Endodermal cell (in vitro differentiated cells): ENCODE measurements around the gene PITPNM1. TPM values are rescaled to one million over a fixed set of nuclear protein-coding genes. Genes with fewer than 3 reads are reported as not detected.

Source experiments
- DNase-seq: peaks from one replicate; pipeline ENCODE4 v3.0.0-alpha.2; 2017
- H3K27ac ChIP-seq: 2 replicates; pipeline ENCODE4 v1.5.1; 2013; ENCODE audit warnings: mild to moderate bottlenecking, low read depth, low read length, moderate library complexity
- H3K27me3 ChIP-seq: 2 replicates; pipeline ENCODE4 v1.6.1; 2013; ENCODE audit warnings: mild to moderate bottlenecking, low read length, moderate library complexity; ENCODE audit not compliant: insufficient read depth, control insufficient read depth, poor library complexity, severe bottlenecking
- H3K36me3 ChIP-seq: 2 replicates; pipeline ENCODE4 v1.7.0; 2013; ENCODE audit warnings: mild to moderate bottlenecking, low read length, moderate library complexity; ENCODE audit not compliant: control insufficient read depth, insufficient read depth
- H3K4me1 ChIP-seq: one replicate; pipeline ENCODE4 v1.7.0; 2013; ENCODE audit warnings: low read length; ENCODE audit not compliant: control insufficient read depth, insufficient read depth
- H3K4me3 ChIP-seq: 2 replicates; pipeline ENCODE4 v1.5.1; 2013; ENCODE audit warnings: mild to moderate bottlenecking, low read length, moderate library complexity
- H3K9ac ChIP-seq: 2 replicates; pipeline ENCODE4 v1.6.1; 2013; ENCODE audit warnings: mild to moderate bottlenecking, low read length, moderate library complexity; ENCODE audit not compliant: poor library complexity, severe bottlenecking; ENCODE audit errors: extremely low read depth
- H3K9me3 ChIP-seq: 2 replicates; pipeline ENCODE4 v1.6.1; 2013; ENCODE audit warnings: mild to moderate bottlenecking, low read length, moderate library complexity; ENCODE audit not compliant: control insufficient read depth
- H3K27ac Mint-ChIP-seq: 2 replicates; pipeline ENCODE4 v1.8.0; 2020; ENCODE audit warnings: mixed read lengths
- H3K27me3 Mint-ChIP-seq: 2 replicates; pipeline ENCODE4 v1.8.0; 2021; ENCODE audit warnings: mild to moderate bottlenecking, mixed read lengths; ENCODE audit not compliant: insufficient read depth
- H3K36me3 Mint-ChIP-seq: 2 replicates; pipeline ENCODE4 v1.8.0; 2020; ENCODE audit warnings: low read depth, mixed read lengths
- H3K4me1 Mint-ChIP-seq: 2 replicates; pipeline ENCODE4 v1.8.0; 2020; ENCODE audit warnings: mixed read lengths
- H3K4me3 Mint-ChIP-seq: 2 replicates; pipeline ENCODE4 v1.8.0; 2020; ENCODE audit warnings: mild to moderate bottlenecking, moderate library complexity, mixed read lengths
- H3K9me3 Mint-ChIP-seq: 2 replicates; pipeline ENCODE4 v1.8.0; 2020; ENCODE audit warnings: mild to moderate bottlenecking, mixed read lengths
- WGBS, 2 experiments: methylation state at CpG; one replicate each; pipeline versions ENCODE4 v1.1.5 to v1.1.7; 2013; ENCODE audit warnings: missing lambda C conversion rate in 2 of 2, mixed read lengths in 1 of 2; ENCODE audit not compliant: insufficient coverage in 1 of 2, insufficient read length in 1 of 2; 5-methylcytosine and 5-hydroxymethylcytosine counted together
- total RNA-seq, 2 donors: library from RNA; stranded (reverse); fragmentation: NEBNext Ultra II Directional in 1 of 2; extraction: Animal tissue kit (Norgen Biotek cat#: 25700) in 1 of 2; gene quantifications; 2 replicates in 1 of 2; 3 replicates in 1 of 2; pipeline ENCODE4 v1.2.1, GENCODE V29; 2021
- TF ChIP-seq, protein P1 (sequence below): fragments of 200-600 bp; sonication (generic); conservative IDR thresholded peaks from 2 replicates; pipeline ENCODE4 v1.5.0; 2021; ENCODE audit warnings: antibody characterized with exemption, mild to moderate bottlenecking

PITPNM1 gene
- total RNA-seq, 2 donors from 2014 or later: 94.6 to 104 TPM

DNA sequence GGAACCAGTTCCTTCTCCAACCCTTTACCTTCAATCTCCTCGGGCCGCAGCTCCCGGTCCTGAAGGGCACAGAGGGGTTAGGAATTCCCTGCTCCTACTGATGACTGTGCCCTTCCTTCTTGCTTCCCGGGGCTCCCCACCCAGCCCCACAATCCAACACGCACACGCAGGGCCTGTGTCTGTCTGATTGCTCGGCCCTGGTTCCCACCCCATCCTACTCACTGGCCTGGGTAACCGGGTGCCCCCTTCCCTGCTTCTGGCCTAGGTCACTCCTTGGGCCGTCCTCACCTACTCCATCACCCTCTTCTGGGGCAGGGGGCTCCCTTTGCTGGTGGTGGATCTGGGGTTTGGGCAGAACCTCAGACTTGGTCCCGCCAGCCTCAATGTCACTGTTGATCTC, 16.8 kb upstream of the PITPNM1 start:
- Histone ChIP-seq H3K4me1 (no peaks in the 10 kb centered on the region), H3K36me3 (no peaks in the 10 kb centered on the region), H3K4me3 (no peak overlapping the region), H3K9me3 (no peaks in the 10 kb centered on the region), H3K27me3 (no peaks in the 10 kb centered on the region), H3K27ac (no peak overlapping the region), H3K9ac (no peak overlapping the region)
- Mint-ChIP-seq H3K9me3 (peaks cover 2% of the 10 kb centered on the region), H3K4me1 (no peaks in the 10 kb centered on the region), H3K4me3 (no peak overlapping the region), H3K36me3 (no peaks in the 10 kb centered on the region), H3K27me3 (peaks cover 7% of the 10 kb centered on the region), H3K27ac (no peak overlapping the region)
- DNase-seq: no peak
- 87 to 90% methylated on average over 3 to 10 of the region's 10 CpGs for WGBS, 2 experiments
- TF ChIP-seq, protein P1, sequence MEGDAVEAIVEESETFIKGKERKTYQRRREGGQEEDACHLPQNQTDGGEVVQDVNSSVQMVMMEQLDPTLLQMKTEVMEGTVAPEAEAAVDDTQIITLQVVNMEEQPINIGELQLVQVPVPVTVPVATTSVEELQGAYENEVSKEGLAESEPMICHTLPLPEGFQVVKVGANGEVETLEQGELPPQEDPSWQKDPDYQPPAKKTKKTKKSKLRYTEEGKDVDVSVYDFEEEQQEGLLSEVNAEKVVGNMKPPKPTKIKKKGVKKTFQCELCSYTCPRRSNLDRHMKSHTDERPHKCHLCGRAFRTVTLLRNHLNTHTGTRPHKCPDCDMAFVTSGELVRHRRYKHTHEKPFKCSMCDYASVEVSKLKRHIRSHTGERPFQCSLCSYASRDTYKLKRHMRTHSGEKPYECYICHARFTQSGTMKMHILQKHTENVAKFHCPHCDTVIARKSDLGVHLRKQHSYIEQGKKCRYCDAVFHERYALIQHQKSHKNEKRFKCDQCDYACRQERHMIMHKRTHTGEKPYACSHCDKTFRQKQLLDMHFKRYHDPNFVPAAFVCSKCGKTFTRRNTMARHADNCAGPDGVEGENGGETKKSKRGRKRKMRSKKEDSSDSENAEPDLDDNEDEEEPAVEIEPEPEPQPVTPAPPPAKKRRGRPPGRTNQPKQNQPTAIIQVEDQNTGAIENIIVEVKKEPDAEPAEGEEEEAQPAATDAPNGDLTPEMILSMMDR: no peak

DNA sequence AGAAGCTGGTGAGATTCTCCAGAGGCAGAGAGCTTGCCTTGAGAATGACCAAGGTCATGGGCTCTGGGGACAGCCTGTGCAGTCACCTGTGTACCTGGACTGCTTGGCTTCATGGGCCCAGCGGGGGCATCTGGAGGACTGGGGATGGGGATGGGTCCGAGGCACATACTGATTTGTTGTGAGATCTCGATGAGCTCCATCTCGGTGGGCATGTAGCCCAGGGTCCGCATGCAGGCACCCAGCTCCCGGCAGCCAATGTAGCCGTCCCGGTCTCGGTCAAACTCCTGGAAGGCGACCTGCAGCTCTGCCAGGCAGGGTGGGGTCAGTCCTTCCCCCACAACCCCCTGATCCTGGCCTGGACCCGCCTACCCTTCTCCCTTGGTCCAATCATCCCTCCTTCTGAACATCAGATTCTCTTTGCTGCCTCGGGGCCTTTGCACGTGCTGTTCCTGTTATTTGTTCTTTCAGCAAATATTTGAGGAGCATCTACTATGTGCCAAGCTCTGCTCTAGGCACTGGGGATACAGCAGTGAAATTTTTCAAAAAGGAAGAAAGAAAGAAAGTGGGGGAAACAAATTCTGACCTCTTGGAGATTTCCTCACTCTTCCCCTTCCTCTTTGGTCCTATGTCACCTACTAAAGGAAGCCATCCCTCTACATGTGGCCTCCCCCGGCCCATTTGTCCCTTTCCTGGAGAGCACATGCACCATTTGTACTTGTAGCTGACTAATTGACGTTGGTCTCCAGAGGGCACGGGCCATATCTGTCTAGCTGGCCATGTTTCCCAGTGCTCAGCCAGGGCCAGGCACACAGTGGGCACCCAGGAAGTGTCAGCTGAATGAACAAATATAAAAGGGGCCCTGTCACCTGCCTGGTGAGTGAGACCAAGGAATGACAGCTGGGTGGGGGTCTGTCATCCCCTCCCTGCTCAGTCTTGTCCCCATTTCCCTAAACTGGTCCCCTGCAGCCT, 16.0 kb upstream of the PITPNM1 start:
- Mint-ChIP-seq H3K36me3 (no peaks in the 10 kb centered on the region), H3K27ac (no peak overlapping the region), H3K4me1 (no peaks in the 10 kb centered on the region), H3K27me3 (peaks cover 7% of the 10 kb centered on the region), H3K4me3 (no peak overlapping the region), H3K9me3 (no peaks in the 10 kb centered on the region)
- Histone ChIP-seq H3K9ac (no peak overlapping the region), H3K27ac (no peak overlapping the region), H3K27me3 (no peaks in the 10 kb centered on the region), H3K4me1 (no peaks in the 10 kb centered on the region), H3K36me3 (no peaks in the 10 kb centered on the region), H3K9me3 (no peaks in the 10 kb centered on the region), H3K4me3 (no peak overlapping the region)
- WGBS, 2 experiments: 87 to 92% methylated on average over 14 to 16 of the region's 16 CpGs
- DNase-seq: no peak
- TF ChIP-seq, protein P1: no peak

DNA sequence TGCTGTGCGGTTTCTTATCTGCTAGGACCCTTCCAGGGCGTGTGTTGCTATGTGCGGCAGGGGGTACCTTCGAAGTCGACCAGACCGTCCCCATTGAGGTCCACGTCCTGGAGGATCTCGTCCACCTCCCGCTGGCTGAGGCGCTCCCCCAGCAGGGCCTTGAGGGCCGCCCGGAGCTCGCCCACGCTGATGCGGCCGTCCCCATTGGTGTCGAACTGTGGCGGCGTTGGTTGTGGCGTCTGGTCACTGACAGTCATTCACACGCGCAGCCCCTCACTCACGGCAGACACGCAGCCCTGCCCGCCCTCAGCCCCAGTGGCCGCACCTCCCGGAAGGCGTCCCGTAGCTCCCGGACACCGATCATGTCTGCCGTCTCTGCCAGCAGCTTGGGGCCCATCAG, 14.6 kb upstream of the PITPNM1 start:
- peaks cover 10% of the 10 kb centered on the region for H3K27me3 Mint-ChIP-seq
- Histone ChIP-seq H3K9ac (no peak overlapping the region), H3K27ac (no peak overlapping the region), H3K4me1 (no peaks in the 10 kb centered on the region), H3K36me3 (no peaks in the 10 kb centered on the region), H3K4me3 (no peak overlapping the region), H3K27me3 (peaks cover 1% of the 10 kb centered on the region), H3K9me3 (no peaks in the 10 kb centered on the region)
- no peak overlapping the region for H3K4me3 Mint-ChIP-seq
- H3K4me1 Mint-ChIP-seq: no peaks in the 10 kb centered on the region
- 90 to 93% methylated on average over 30 to 32 of the region's 32 CpGs for WGBS, 2 experiments
- TF ChIP-seq, protein P1: no peak
- no peak for DNase-seq
- H3K9me3 Mint-ChIP-seq: no peaks in the 10 kb centered on the region
- no peak overlapping the region for H3K27ac Mint-ChIP-seq
- no peaks in the 10 kb centered on the region for H3K36me3 Mint-ChIP-seq
